AG04449 (cell line): ENCODE results near the gene REXO4.

Source experiments
- CTCF ChIA-PET: fragments of 350-600 bp; formaldehyde crosslinking; extraction: SDS; loops from one replicate; lab custom pipeline; 2021; ENCODE audit warnings: antibody characterized with exemption; lab: Yijun Ruan, JAX
- POLR2A ChIA-PET: fragments of 400-600, 350-600 bp; formaldehyde crosslinking; extraction: SDS; loops from one replicate; lab custom pipeline; 2020; ENCODE audit warnings: antibody characterized with exemption, inconsistent platforms; lab: Yijun Ruan, JAX
- DNase-seq: peaks from one replicate; pipeline ENCODE4 v3.0.0-alpha.2; 2010; ENCODE audit warnings: low read depth, low spot score
- H3K4me3 ChIP-seq: 2 replicates; pipeline ENCODE4 v1.5.1; 2011; ENCODE audit warnings: low read depth, mild to moderate bottlenecking, control low read depth, low read length
- TF ChIP-seq, protein P1 (sequence below): IDR thresholded peaks from one replicate; pipeline ENCODE4 v1.5.1; 2011; ENCODE audit warnings: mild to moderate bottlenecking, moderate library complexity, low read length, control low read depth, inconsistent platforms; ENCODE audit not compliant: insufficient read depth; ENCODE audit errors: missing control alignments

REXO4 gene

DNA sequence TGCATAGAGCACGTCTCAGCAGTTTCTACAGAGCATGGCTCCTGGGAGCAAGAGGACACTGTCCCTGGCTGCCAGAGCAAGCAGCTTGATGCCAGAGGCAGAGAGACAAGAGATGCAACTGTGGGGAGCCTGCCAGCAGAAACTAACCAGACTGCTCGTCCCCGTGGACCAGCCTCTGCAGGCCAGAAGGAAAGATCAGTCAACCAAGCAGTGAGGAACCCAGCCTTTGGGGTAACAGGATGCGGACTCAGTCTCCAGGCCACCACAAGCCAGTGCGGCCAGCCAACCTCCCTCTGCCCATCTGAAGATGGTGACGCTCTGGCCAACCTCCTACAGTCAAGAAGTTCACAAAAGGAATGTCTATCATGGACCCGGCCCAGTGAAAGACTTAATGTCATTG, 45.7 kb downstream of the REXO4 start:
- no peak for DNase-seq
- H3K4me3 ChIP-seq: no peak overlapping the region
- CTCF ChIA-PET: interaction anchor here (1.1 to 3.2 kb wide), 4 partner anchors 9 to 22 kb away, joined by 3 to 14 read pairs (median 4); no protein-coding TSS in a partner anchor
- POLR2A ChIA-PET: interaction anchor here (1.4 to 4.0 kb wide), 3 partner anchors 12 to 24 kb away, joined by 5 to 18 read pairs (median 7); partner anchors contain the start of genes MED22, RPL7A, SURF1 and SURF2
- TF ChIP-seq, protein P1, sequence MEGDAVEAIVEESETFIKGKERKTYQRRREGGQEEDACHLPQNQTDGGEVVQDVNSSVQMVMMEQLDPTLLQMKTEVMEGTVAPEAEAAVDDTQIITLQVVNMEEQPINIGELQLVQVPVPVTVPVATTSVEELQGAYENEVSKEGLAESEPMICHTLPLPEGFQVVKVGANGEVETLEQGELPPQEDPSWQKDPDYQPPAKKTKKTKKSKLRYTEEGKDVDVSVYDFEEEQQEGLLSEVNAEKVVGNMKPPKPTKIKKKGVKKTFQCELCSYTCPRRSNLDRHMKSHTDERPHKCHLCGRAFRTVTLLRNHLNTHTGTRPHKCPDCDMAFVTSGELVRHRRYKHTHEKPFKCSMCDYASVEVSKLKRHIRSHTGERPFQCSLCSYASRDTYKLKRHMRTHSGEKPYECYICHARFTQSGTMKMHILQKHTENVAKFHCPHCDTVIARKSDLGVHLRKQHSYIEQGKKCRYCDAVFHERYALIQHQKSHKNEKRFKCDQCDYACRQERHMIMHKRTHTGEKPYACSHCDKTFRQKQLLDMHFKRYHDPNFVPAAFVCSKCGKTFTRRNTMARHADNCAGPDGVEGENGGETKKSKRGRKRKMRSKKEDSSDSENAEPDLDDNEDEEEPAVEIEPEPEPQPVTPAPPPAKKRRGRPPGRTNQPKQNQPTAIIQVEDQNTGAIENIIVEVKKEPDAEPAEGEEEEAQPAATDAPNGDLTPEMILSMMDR: no peak

DNA sequence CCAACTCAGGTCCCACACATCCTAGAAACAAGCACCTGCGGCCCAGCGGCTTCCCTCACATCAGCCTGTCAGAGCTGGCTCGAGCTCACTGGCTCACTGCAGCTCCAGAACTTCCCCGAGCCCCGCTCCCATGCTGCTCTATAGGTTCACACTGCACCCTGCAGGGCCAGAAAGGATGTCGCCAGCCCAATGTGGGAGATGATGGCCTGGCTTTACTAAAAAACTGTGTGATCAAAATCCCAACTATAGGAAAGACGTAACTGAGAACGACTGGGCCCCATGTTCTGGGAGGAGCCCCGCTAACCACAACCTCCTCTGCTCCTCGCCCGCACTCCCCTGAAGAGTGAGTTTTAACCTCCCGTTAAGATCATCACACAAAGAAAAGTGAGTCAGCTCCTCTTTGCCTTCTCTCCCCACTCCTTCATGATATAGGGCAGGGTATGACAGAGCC, 46.5 kb downstream of the REXO4 start:
- TF ChIP-seq, protein P1: no peak
- CTCF ChIA-PET: interaction anchor here (1.2 to 3.2 kb wide), 3 partner anchors 8 to 16 kb away, joined by 3 to 14 read pairs (median 4); no protein-coding TSS in a partner anchor
- POLR2A ChIA-PET: interaction anchor here (1.4 to 4.0 kb wide), 3 partner anchors 11 to 23 kb away, joined by 5 to 18 read pairs (median 7); partner anchors contain the start of genes MED22, RPL7A, SURF1 and SURF2
- H3K4me3 ChIP-seq: no peak overlapping the region
- no peak for DNase-seq

DNA sequence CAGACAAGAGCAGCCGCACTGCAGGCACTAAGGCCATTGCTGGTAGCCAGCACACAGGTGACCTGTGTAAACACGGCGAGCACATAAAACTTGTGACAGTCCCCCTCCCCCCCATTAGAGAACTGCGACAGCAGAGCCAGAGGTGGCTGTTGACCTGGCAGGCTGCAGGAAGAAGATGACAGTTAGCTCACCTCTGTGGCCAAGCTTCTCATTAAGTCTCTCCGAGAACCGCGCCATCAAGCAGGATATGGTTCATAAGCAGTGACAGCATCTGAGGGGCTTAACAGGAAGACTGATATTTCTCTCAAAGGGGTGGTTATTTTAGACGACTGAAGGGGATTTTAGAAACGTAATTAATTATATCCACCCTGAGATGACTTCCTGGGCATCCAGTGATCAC, 47.1 kb downstream of the REXO4 start:
- POLR2A ChIA-PET: interaction anchor here (1.4 to 4.0 kb wide), 2 partner anchors 10 to 15 kb away, joined by 5 to 18 read pairs; partner anchors contain the start of genes SURF1 and SURF2
- TF ChIP-seq, protein P1: no peak
- H3K4me3 ChIP-seq: no peak overlapping the region
- CTCF ChIA-PET: interaction anchor here (1.2 to 3.2 kb wide), 3 partner anchors 8 to 15 kb away, joined by 3 to 14 read pairs (median 4); no protein-coding TSS in a partner anchor
- DNase-seq: no peak

DNA sequence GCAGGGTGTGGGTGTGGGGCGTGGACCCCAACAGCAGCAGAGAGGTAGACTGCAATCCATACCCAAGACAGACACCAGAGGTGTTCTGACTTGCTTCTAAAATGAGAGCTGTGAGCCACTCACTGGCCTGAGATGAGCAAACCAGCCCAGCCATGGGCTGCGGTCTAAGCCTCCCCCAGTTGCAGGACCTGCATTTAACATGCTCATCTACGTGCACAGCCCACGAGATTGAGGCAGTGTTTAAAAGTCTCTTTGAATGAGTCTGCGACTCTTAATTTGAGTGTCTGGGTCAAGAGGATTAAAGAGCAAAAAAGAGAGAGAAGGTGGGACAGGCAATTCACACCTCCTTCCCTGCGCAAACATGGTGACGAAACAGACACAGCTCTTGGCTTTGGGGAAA, 47.9 kb downstream of the REXO4 start:
- TF ChIP-seq, protein P1: no peak
- CTCF ChIA-PET: no interaction called here
- H3K4me3 ChIP-seq: no peak overlapping the region
- DNase-seq: no peak
- POLR2A ChIA-PET: interaction anchor here (0.8 to 1.1 kb wide), 2 partner anchors 20 to 22 kb away, joined by 3 to 4 read pairs; partner anchors contain the start of genes MED22 and RPL7A

DNA sequence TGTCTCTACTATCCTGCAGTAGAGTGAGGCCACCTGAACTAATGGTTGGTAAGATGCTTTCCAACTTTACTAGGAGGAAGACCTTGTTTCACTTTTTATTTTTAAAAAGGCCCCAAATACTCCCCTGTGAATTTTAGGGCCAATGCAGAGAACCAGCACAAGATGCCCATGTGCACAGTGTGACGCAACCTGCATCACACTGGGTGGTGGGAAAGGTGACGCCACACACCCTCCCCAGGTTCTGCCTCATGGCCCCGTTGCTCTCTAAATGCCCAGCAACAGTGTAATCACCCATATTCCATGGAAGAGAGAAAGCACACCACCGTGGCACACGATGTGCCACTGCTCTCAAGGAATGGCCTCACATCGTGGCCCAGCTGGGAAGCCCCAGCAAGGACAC, 48.4 kb downstream of the REXO4 start:
- no peak overlapping the region for H3K4me3 ChIP-seq
- TF ChIP-seq, protein P1: no peak
- CTCF ChIA-PET: no interaction called here
- POLR2A ChIA-PET: interaction anchor here (0.8 to 1.1 kb wide), 2 partner anchors 19 to 22 kb away, joined by 3 to 4 read pairs; partner anchors contain the start of genes MED22 and RPL7A
- DNase-seq: no peak

DNA sequence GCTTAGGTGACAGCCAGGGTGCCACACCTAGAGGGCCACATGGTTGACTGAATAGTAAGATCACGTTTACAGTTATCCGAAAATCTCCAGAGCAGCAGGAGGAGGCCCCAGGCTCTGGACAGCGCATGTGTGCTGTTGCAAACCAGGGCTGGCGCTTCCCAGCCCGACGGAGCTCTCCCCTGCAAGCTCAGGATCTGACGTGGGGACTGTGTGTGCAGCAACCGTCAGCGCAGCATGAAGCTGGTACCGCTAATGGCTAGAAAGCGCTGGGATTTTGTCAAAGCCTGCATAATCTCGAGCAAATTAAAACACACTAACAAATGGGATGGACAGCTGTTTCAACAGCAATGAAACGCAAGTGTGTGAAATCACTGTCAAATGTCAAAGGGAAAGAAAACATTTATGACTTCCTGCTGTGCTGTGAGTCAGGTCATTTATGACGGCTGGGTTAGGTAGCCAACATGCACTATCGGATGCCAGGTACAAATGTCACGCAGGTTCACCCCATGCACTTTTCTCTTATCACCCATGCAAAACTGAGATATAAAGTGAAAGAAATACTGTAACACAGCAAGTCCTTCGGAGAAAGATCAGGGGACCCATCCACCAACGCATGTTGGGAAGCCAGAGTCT, 49.4 kb downstream of the REXO4 start:
- no peak for DNase-seq
- no peak overlapping the region for H3K4me3 ChIP-seq
- ChIA-PET CTCF (no interaction called here), POLR2A (interaction anchor here (0.5 to 4.9 kb wide), 2 partner anchors 8 to 20 kb away, joined by 3 to 14 read pairs; partner anchors contain the start of genes MED22 and RPL7A)
- TF ChIP-seq, protein P1: no peak
